HG03520 (cell line): ENCODE results near the gene ARFIP2.

Source experiments
- ATAC-seq: cut with Tn5 transposase; IDR thresholded peaks from one replicate; pipeline ENCODE4 v1.9.1; 2021; ENCODE audit warnings: mild to moderate bottlenecking, moderate library complexity; ENCODE audit not compliant: unreplicated experiment

The ARFIP2 gene

DNA sequence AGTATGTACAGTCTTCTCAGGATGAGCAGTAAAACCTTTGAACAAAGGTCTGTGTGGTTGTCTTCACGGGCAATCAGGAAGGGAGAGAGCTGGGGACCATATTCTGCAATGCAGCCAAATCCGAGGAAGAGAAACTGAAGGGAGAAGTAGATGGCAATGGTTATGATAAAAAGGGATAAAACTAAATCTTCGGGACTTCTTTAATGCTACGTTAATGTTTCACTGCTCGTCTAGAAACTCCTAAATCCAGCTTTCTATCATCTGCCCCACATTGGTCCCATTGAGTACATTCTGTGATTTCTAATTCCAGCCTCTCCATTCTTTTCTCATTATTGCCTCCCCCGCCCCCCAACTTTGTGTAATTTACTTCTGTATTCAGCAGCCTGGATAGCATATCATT, 1.9 kb upstream of the ARFIP2 start:
- no peak for ATAC-seq

DNA sequence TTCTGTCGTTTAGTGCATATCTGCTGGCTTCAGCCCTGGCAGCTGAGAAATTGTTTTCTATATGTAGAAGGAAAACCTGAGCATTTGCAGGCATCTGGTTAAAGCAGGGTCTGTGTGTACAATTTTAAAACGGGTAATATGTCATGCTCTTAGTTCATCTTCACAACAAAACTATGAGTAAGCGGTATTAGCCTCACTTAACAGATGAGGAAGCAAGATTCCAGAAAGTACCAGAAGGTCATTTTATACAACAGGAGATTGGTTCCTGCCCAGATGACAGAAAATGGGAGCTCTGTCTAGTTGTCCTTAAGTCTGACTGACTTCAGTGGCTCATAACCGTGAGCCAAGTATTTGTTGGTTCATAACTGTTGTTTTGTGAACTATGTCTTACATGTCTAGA, 1.3 kb upstream of the ARFIP2 start:
- ATAC-seq = no peak

DNA sequence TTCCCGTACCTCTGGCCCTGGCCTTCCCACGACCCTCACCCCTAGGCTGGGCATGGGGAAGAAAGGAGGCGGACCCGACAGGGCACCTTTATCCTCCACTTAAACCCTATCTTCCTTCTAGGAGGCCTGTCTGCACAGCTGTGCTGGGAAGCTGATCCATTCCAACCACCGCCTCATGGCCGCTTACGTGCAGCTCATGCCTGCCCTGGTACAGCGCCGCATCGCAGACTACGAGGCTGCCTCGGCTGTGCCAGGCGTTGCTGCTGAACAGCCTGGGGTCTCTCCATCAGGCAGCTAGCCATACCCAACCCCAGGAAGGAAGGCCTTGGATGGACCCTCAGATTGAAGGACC, 769 bp upstream of the ARFIP2 start:
- ATAC-seq = no peak

DNA sequence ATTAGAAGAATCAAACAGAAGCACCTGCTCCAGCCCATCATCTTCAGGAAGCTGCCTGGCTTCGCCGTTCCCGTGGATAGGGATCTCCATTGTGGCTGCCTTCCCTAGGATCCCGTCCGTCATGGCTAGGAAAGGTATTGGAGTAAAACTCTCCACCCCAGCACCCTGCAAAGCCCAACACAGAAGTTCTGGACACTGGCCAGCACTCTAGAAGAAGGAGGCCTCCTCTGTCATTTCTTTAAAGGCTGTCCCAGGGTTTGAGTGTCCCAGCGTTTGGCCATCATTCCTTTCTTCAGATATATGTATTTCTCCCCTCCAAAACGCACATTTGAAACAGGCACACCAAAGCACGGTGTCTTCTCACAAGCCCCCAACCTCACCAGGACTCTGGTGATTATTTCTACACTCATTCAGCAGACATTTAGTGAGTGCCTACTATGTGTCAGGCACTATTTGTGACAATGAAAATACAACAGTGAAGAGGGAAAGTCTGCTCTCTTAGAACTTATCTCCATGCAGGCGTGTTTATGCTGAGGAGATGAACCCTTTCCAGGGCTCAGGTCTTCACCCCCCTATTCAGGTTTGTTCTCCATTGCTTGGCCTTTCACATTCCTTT, 724 bp downstream of the ARFIP2 start:
- no peak for ATAC-seq

DNA sequence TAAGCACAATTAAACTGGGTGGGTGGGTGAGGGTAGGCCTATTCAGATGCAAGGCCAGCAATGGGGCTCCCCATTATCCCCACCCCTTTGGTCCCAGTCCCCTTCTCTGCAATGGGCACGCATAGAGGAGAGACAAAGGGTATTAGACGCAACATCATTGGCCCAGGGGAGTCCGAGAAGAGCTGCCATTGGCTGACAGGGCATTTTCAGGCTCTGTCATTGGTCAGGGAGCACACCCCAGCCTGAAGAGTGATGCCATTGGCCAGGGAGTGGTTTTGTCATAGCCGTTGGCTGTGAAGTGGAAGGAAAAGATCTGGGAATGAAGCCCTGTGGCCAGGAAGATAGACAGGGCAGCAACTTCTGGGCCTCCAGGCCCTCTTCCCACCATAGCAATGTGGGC, 4.6 kb downstream of the ARFIP2 start:
- ATAC-seq = no peak

DNA sequence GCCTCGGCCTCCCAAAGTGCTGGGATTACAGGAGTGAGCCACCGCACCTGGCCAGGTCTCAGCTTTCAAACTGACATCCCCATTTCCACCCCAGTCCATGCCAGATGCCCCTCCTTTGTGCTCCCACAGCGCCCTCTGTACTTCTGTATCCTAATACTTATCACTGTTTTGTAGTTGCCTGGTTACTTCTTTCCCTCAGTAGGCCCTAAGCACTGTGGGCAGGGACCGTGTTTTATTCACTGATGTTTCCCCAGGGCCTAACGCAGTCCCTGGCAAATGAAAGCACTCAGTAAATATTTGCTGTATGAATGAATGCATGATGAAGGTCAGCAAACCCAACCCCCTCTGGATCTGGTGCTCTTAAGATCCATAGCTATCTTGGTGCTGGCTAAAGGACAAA, 5.2 kb downstream of the ARFIP2 start:
- ATAC-seq = no peak

DNA sequence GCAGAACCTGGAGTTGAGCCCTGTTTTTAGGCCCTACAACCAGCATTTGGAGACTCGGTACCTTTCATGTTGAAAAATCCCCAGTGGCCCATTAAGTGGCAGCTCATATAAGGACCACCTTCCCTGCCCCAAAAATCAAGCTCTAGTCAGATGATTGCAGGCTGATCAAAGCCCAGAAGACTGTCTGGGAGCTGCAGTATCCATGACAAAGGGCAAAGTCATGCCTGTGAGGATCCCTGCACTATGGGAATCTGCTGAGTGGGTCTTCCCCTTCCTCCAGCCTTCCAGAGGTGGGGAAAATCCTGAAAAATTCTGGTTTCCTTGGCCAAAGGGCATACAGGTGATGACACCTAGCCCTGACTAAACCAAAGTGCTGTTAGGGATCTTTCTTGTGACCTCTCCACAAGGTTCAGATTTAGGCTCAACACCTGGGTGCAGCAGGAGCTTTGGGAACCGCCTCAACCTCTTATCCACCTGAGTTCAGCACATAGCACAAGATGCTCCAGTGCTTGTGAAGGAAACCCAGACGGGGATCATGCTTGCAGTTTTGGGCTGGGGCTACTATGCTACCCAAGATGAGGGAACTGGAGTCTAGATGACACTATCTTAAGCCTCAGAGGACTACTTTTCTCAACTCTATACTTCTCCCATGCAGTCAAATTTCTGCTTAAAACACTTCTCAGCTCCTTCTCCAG, 6.2 kb downstream of the ARFIP2 start:
- ATAC-seq = no peak

DNA sequence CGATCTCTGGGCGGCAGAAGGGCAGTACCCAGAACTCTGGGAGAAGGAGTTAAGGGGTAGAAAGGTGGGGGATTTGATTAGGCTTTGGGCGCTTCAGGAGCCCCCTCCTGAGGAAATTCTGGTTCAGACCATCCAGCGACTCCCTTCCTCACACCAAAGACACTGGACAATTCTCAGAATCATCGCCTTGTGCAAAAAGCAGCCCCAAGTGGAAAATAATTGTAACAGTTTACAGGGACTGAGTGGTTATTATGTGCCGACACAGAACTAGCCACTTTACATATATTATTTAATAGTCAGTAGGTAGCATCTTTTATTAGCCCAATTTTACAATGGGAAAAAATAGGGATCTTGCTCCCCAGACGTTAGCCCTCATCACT, 6.7 kb downstream of the ARFIP2 start:
- ATAC-seq = no peak

DNA sequence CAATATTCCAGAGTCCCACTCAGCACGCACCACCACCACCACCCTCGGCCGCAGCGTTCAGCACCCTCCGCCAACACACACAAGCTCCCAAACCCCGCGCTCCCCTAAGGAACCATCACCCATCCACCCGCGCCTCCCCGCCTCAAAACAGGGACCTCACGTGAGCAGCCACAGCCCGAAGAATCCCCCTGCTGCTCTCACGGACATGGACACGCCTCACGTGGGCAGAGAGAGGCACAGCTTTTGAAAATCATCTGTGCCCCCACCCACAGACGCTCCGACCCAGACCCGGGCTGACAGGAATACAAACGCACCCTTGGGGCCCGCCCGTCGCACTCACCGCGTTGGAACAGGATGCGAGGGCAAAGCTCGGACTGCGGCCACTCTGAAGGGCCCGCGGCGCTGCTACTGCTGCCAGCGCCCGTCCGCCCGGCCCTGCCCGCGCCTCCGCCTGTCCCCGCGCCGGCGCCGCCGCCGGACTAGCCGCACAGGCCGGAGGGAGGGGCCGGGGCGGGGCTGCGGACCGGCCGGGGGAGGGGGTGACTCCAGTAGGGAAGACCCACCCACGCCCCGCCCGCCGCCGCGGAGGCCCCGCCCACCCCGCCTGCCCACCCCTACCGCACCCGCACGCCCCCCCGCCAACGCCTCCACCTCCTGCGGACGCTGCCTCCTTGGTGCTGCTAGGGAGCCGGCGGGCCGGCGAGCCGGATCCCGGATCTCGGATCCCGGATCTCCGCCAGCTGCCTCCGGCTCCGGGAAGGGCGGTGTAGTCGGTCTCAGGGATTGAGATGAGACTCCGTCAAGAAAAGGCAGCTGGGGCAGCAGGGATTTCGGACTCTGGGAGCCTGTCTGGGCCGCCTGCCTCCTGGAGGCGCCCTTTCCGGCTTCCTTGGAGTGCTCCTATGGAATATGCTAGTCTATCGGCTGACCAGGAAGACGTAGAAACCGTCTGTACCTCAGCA, 7.4 kb downstream of the ARFIP2 start, which contains the start of gene TRIM3:
TSS of gene TRIM3 (minus strand) at position 491 of the 962 bp plus-strand sequence. CDS start 8,246 bp downstream, outside the sequence.
- peak; percentile 51 for ATAC-seq

DNA sequence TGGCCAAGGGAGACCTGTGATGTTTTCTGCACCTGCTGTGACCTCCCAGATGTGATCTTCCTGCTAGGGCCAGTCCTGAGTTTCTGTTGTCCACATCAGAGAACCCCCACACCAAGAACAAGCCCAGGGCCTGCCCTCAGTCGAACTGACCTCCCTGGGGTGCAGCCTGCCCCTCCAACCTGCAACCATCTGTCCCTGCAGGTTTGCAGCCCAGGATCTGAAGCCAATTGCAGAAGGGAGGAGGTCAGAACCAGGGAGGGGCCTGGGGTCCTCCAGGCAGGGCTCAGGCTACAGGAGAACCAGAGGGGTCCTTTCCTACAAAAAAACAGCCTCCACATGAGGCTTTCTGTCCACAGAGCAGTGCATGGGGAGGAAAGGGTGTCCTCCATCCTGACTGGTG, 8.2 kb downstream of the ARFIP2 start:
- ATAC-seq = no peak

DNA sequence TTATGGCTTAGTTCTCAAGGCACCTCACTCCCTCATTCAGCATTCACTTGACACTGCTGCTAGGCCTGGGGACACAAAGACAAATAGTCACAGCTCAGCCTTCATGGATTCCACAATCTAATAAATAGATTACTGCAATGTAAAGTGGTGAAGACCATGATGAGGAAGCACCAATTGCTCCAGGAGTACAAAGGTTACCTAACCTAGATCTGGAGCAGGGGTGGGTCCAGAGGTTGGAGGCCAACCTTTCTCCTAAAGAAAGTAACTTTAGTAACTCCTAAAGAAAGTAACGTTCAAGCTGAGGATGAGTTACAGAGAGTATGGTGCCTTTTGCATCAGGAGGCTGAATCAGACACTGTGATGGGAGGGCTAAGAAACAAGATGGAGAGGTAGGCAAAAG, 11.5 kb downstream of the ARFIP2 start:
- no peak for ATAC-seq

DNA sequence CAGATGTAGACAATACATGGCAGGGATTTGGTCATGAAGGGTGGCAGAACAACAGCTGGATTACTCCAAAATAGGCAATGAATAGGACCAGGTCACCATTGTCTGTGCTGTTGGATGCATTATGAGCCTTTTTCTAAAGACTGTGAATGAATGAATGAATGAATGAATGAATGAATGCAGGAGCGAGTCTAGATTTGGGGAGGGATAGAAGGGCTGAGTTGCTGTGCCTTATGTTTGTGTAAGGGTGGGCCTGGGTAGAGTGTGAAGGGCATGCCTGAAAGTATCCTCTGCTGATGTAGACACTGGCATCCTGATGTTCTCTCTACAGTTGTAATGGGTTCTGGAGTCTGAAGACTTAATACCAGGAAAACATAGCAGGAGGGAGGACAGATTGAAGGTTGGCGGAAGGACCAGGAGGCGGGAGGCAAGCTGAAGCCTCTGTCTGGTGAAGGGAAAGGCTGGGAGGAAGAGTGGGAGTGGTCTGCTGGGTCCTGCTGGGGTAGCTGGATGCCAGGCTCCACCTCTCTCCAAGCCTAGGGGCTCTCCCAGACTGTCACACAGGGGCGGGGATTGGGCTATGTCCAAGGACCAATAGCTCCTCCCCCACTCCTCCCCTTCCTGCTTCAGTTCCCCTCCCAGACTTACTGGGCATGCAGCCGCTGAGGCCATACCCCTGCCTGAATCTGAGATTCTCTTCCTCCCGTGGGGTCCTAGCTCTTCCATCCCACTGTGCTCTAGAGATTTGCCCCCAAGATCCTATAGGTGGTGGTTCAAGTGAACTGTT, 12.2 kb downstream of the ARFIP2 start:
- no peak for ATAC-seq

DNA sequence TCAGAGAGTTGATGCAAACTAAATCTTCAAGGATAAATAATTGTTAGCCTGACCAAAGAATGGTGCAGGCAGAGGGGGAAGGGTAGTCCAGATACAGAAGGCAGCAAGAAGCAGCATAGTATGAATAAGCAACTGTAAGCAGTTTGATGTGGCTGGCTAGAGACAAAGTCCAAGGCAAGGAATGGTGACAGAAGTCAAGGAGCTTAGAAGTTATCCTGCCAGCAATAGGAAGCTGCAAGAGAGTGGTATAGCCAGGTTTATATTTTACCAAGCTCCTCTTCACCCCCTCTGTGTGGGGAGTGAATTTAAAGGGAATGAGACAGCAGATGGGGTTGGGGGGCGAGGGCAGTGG, 22.1 kb downstream of the ARFIP2 start:
- no peak for ATAC-seq

DNA sequence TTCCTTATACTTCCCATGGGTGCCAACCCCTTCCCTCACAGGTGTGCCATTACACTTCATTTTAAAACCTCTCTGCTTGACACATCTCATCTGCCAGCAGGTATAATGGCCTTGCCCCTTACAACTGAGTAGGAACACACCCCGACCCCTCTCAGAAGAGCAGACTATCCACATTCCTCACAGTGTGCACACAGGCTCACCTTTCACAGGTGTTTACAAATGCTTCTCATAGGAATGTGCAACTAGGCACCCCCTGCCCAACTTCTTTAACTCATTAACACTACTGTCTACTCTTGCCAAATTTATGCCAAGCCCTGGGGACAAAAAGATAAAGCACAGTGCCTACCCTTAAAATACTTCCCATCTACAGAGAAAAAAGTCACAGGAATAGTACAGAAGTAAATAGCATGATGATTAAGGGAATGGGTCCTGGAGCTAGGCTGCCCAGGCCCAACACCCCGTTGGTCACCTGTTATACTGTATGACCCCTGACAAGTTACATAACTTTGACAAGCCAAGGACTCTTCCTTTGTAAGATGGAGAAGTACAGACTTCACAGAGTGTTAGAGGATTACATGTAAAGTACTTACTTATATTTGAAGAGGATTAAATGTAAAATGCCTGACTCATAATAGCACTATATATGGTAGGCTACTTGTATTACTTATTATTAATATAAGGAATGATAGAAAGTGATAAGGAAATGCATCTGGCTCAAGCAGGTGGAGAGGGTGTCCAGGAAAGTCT, 22.6 kb downstream of the ARFIP2 start:
- no peak for ATAC-seq

DNA sequence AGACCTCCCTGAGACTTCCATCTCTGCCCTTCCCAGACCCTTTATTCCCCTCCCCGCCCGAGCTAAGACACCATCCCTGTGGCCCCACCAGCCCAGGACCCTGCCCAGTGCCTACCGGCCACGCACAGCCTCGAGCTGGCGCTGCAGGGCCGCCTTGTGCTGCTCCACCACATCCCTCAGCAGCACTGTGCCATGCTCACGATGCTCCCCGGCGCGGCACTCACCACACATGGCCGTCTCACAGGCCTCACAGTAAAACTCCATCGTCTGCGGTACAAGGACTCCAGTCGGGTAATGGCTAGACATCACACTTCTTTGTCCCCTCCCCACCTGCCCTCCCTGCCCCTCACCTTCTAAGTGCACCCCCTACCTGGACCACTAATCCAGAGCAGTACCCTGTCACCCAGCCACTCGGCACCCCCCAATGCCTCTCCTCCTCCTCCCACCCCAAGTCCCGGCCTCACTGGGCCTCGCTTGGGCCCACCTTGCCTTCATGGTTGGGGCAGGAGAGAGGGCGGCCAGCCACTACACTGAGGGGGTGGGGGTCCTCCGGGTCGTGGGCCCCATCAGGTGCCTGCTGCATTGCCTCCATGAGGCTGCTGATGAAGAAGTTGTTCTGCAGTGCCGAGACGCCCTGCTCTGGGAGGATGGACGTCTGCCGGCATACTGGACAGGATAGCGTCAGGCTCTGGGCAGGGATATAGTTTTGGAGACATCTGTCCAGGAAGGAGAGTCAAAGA, 23.4 kb downstream of the ARFIP2 start:
- no peak for ATAC-seq

DNA sequence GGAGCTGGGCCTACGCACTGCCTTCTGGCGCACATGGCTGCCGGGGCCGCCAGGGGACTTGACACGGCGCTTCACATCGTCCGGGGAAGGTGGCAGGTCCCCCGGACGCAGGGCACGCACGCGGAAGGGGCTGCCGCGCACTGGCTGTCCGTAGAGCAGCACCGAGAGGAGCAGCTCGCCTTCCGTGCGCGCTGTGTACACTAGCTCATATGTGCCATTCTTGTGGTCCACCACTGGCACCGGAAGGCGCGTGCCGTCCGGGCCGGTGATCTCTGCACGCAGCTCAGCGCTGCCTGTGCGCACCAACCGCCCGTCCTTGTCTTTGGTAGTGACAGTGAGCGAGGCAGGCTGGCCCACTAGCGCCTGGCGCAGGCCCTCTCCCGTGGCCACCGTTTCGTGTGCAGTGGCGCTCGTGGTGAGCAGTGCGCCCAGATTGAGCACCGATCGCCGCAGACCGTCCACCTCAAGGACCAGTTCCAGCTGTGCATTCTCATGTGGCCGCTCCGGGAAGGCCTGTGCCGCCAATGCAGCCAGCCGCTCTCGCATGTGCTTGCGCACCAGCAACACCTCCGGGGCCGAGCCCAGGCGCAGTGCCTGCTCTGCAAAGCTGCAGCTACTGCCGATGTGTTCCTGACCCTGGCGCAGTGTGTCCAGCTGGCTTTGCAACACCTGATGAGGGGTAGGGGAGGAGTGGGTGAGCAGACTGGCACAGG, 24.6 kb downstream of the ARFIP2 start:
- ATAC-seq = no peak

DNA sequence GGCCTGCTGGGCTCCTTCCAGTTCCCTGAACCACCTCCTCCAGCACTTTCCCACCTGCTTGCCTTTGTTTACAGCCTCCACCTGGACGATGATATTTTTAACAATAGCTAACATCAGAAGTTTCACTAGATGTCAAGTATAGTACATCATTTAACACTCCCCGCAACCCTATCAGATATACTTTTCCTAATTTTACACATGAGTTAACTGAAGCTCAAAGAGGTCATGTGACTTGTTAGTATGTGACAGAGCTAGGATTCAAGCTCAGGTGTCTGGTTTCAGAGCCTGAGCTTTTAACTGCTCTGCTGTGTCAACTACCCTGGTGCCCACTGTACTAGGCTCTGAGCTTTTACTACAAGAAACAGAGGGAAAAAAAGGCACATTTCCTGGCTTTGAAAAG, 26.1 kb downstream of the ARFIP2 start:
- ATAC-seq = no peak

DNA sequence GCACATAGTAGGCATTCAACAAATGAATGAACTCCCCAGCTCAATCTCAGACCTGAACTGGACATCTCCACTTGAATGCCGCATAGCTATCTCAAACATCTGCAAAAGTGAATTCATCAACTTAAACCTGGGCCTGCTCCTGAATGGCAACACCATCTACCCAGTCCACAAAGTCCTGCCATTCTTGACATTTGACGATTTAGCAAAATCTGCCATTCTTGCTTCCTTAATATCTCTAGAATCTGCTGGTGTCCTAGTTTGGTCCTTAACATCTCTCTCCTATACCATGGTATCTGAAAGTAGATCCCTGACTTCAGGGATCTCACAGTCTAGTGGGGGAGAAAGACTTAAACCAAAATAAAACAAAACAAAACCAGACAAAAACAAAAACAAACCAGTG, 28.0 kb downstream of the ARFIP2 start:
- no peak for ATAC-seq

DNA sequence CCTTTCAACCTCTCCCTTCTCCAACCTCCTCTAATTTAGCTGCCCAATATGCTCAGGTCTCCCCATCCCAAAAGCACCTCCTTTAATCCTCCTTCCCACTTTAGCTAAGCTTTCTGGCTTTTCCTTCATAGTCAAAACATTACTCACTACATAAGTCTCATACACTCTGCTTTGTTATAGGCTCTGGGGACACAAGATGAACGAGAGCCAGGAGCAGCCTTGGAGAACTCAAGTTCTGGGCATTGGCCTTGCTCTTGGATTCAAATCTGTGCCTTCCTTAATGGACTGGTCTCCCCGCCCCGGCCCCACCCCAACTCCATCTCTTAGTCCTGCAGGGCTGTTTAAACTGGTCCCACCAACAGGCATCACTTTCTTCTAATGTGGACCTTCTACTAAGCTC, 28.9 kb downstream of the ARFIP2 start:
- no peak for ATAC-seq
